HL-60 (cell line): Measurements from ENCODE around the gene SPIRE2.

Source experiments
- POLR2AphosphoS5 ChIP-seq: IDR thresholded peaks from 2 replicates; pipeline ENCODE4 v1.6.1; 2012; ENCODE audit warnings: low read depth
- TF ChIP-seq, protein P1 (sequence below): IDR thresholded peaks from one replicate; pipeline ENCODE4 v1.5.1; 2011; ENCODE audit warnings: low read length, control low read depth, inconsistent platforms; ENCODE audit not compliant: insufficient read depth
- TF ChIP-seq, protein P2 (sequence below): IDR thresholded peaks from 2 replicates; pipeline ENCODE4 v1.6.1; 2012; ENCODE audit warnings: low read depth; ENCODE audit not compliant: insufficient replicate concordance

GRCh38 chr16:89795676-89796075, 32.6 kb upstream of the SPIRE2 start:
- TF ChIP-seq, protein P1, sequence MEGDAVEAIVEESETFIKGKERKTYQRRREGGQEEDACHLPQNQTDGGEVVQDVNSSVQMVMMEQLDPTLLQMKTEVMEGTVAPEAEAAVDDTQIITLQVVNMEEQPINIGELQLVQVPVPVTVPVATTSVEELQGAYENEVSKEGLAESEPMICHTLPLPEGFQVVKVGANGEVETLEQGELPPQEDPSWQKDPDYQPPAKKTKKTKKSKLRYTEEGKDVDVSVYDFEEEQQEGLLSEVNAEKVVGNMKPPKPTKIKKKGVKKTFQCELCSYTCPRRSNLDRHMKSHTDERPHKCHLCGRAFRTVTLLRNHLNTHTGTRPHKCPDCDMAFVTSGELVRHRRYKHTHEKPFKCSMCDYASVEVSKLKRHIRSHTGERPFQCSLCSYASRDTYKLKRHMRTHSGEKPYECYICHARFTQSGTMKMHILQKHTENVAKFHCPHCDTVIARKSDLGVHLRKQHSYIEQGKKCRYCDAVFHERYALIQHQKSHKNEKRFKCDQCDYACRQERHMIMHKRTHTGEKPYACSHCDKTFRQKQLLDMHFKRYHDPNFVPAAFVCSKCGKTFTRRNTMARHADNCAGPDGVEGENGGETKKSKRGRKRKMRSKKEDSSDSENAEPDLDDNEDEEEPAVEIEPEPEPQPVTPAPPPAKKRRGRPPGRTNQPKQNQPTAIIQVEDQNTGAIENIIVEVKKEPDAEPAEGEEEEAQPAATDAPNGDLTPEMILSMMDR: no peak
- no peak for TF ChIP-seq POLR2AphosphoS5
- TF ChIP-seq, protein P2, sequence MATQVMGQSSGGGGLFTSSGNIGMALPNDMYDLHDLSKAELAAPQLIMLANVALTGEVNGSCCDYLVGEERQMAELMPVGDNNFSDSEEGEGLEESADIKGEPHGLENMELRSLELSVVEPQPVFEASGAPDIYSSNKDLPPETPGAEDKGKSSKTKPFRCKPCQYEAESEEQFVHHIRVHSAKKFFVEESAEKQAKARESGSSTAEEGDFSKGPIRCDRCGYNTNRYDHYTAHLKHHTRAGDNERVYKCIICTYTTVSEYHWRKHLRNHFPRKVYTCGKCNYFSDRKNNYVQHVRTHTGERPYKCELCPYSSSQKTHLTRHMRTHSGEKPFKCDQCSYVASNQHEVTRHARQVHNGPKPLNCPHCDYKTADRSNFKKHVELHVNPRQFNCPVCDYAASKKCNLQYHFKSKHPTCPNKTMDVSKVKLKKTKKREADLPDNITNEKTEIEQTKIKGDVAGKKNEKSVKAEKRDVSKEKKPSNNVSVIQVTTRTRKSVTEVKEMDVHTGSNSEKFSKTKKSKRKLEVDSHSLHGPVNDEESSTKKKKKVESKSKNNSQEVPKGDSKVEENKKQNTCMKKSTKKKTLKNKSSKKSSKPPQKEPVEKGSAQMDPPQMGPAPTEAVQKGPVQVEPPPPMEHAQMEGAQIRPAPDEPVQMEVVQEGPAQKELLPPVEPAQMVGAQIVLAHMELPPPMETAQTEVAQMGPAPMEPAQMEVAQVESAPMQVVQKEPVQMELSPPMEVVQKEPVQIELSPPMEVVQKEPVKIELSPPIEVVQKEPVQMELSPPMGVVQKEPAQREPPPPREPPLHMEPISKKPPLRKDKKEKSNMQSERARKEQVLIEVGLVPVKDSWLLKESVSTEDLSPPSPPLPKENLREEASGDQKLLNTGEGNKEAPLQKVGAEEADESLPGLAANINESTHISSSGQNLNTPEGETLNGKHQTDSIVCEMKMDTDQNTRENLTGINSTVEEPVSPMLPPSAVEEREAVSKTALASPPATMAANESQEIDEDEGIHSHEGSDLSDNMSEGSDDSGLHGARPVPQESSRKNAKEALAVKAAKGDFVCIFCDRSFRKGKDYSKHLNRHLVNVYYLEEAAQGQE: no peak
